GM21825 (cell line): ENCODE results near the gene MARCKSL1.

ENCODE experiments used
- ATAC-seq: cut with Tn5 transposase; IDR thresholded peaks from one replicate; pipeline ENCODE4 v1.9.1; 2021; ENCODE audit warnings: mild to moderate bottlenecking, moderate library complexity; ENCODE audit not compliant: unreplicated experiment

MARCKSL1 gene

GRCh38 chr1:32353431-32353830 lies 17.4 kb upstream of the MARCKSL1 start:
- ATAC-seq: no peak

- ATAC-seq: no peak
Measured at GRCh38 chr1:32352831-32353383, 16.9 kb upstream of the MARCKSL1 start.

- ATAC-seq: no peak
Measured at GRCh38 chr1:32352239-32352745, 16.3 kb upstream of the MARCKSL1 start.

- peak; percentile 81 for ATAC-seq
Measured at GRCh38 chr1:32351399-32352238, 15.6 kb upstream of the MARCKSL1 start.

- peak; percentile 36 for ATAC-seq
Measured at GRCh38 chr1:32350785-32351398, 14.9 kb upstream of the MARCKSL1 start.

- ATAC-seq: no peak
Measured at GRCh38 chr1:32349211-32349708, 13.2 kb upstream of the MARCKSL1 start.

- ATAC-seq: no peak
Measured at GRCh38 chr1:32346532-32347157, 10.6 kb upstream of the MARCKSL1 start.

GRCh38 chr1:32345289-32345827 lies 9.3 kb upstream of the MARCKSL1 start:
- ATAC-seq: no peak

- no peak for ATAC-seq
Measured at GRCh38 chr1:32342704-32343103, 6.7 kb upstream of the MARCKSL1 start.

- ATAC-seq: no peak
Measured at GRCh38 chr1:32341971-32342370, 5.9 kb upstream of the MARCKSL1 start.

- ATAC-seq: no peak
Measured at GRCh38 chr1:32341186-32341757, 5.2 kb upstream of the MARCKSL1 start.

- peak; percentile 31 for ATAC-seq
Measured at GRCh38 chr1:32339363-32339978, 3.4 kb upstream of the MARCKSL1 start.

- no peak for ATAC-seq
Measured at GRCh38 chr1:32338637-32339145, 2.7 kb upstream of the MARCKSL1 start.

- ATAC-seq: no peak
Measured at GRCh38 chr1:32337855-32338636, 2.0 kb upstream of the MARCKSL1 start.

GRCh38 chr1:32336963-32337675 lies 1.1 kb upstream of the MARCKSL1 start:
- ATAC-seq: peak; percentile 32

- no peak for ATAC-seq
Measured at GRCh38 chr1:32336591-32336932, 529 bp upstream of the MARCKSL1 start.

GRCh38 chr1:32335535-32335789 lies 571 bp downstream of the MARCKSL1 start:
- ATAC-seq: no peak

- no peak for ATAC-seq
Measured at GRCh38 chr1:32334864-32335534, 1.0 kb downstream of the MARCKSL1 start.
